NCI-H2196 treated with DMSO at 0.1 percent for 48 hours (cell line): ENCODE results near the gene SLC6A6.
A peak's percentile ranks its signal among the peaks of the same experiment; 100 is the strongest.

Experiments used
- DNase-seq: peaks from one replicate; lab custom pipeline; 2025; ENCODE audit not compliant: unreplicated experiment; lab: John Stamatoyannopoulos, UW

The SLC6A6 gene

DNA sequence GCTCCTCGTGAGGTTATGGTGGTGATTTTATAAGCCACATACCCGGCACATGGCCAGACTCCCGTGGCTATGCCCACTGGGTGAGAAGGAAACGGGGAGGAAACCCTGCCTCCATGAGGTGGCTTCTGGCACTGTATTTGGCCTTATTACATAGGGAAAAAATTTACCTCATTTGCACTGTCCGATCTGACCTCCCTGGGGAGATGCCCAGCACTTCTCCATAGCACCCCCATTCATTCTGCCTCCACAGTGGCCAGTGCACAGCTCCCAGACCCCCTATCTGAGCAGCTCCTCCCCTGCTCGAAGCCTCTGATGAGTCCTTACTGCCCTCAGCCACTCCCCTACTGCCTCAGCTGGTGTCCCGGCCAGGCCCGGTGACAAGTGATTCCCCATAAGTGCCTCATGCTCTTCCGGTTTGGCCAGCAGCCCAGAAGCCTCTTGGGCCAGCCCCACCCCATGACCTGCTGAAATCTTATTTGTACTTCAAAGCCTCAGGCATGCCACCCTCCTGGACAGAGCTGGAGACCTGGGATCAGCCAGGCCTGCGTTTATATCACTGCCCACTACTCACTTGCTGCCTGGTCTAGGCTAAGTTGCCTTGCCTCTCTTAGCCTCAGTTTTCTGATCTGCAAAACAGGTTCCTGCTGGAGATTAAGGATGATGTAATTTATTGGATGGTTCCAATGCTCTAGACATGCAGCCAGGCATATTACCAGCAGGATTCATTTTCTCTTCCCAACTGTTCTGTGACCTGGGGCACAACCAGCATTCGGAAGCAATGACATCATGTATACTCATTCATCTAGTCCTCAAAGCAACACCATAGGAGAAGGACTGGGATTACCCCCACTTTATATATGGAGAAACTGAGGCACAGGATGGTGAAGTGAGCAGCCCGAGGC, 30.6 kb upstream of the SLC6A6 start:
- peak; percentile 56 for DNase-seq

DNA sequence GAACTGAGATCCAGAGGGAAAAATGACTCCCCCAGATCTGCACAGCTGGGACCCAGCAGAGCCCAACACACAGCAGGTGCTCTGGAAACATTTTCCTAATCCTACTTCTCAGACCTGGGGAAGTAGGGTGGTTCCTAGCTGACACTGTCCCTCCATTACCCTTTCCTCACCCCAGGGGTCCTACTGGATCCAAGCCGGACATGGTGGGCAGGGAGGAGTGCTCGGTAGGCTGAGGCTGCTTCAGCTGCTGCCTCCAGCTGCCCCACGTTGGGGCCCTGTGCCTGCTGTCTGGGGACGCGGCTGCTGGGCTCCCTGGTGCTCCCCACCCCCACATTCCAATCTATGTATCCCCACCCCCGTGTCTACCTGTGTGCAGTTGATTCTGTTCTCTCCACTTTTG, 29.8 kb upstream of the SLC6A6 start:
- no peak for DNase-seq

DNA sequence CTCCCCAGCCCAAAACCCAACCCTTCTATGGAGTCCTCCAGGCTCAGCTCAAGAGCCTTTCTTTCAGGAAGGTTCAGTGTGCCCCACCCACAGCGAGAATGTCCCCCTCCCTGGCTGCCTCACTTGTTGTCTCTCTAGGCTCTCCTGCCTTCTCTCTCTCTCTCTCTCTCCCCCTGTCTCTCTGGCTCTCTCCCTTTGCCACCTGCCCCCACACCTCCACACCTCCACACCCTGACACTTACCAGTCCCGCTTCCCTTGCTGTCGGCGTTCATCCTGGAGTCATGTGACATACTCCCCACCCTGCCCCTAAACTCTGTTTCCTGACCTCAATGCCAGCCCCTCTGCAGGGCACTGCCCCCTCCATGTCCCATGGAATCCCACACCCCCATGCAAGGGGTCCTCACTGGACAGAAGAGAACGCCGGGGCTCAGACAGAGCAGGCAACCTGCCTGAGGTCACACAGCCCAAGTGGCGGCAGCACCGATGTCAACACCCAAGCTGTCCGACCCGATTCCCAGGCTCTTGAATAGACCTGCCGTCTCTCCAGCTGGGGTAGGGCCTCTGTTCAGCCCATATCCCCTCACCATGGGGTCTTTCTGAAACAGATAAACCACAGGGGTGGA, 28.5 kb upstream of the SLC6A6 start:
- DNase-seq: no peak

DNA sequence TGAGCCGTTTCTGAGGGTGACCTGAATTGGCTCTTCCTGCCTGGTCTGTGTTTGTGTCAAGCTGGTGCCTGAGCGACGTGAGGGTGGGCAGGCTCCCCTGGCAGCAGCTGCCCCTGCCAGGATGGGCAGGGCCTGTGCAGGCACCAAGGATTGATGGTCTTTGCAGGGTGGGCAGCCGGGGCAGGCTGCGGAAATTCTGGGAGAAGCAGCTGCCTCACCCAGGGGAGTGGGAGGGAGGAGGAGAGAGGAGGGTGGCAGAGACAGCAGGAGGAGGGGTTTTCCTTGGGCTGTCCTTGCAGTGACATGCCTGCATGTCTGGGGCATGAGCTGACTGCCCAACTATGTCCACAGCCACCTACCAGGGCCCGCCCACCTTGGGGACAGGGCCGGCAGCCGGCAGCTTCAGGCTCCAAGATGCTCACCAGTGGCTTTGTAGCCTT, 27.9 kb upstream of the SLC6A6 start:
- DNase-seq: no peak

DNA sequence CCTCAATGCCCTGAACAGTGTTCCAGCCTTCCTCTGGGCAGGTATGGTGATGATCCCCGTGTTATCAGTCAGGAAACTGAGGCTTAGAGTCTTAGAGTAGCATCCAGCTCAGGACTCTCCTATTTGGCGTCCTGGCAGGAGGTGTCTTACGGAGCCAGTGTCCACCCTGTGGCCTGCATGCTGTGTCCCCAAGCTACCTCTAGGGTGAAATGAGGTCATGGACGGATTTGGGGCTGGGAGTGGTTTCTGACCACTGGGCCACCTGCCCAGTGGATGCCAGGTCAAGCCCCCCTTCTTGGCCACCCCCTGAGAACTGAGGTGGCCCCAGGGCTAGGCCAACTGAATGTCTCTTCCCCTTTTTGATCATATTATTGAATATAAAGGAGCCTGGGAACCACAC, 27.2 kb upstream of the SLC6A6 start:
- no peak for DNase-seq

GRCh38 chr3:14376348-14377043, 25.9 kb upstream of the SLC6A6 start:
- DNase-seq: no peak

DNA sequence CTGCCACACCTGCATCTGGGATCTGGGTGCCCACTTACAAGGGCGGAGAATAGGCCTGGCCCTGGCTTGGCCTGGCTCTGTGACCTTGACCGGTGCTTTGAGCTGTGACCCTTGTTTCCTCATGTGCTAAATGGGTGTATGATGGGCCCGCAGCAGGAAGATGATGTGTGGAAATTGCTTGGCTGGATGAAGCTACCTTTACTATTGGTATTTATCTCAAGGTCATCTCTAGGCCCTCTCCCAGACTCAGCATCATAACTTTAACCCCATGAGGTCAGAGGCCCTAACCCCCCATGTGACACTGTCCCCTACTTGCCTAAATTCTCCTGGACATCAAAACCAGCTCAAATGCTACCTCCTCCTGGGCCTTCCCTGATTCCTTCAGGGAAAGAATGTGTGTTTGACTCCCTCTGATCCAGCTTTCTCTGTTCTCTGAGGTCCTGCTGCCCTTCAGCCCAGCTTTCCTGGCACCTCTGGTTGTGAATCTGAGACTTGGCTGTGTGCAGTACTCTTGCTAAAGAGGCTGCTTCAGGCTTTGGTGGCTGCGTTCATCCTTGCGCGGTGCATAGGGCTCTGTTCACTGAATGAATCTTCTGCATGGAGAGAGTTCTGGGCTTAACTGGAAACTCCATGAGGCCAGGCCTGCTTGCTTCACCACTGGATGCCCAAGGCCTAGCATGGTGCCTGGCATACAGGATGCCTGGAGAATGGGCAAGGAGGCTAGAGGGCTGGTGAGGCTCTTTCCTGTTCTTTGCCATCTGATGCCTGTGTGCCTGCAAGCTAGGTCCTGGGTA, 25.2 kb upstream of the SLC6A6 start:
- no peak for DNase-seq

DNA sequence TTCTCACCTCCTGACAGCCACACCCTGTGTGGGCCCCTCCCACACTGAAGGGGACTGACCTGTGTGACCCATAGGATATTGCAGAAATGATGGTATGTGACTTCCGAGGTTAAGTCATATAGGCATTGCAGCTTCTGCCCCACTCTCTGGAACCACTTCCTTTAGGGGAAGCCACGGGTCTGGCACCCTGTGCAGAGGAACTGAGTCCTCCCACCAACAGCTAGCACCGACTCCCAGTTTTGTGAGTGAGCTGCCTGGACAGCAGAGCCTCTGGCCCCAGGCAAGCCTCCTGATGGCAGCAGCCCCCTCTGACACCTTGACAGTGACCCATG, 24.6 kb upstream of the SLC6A6 start:
- DNase-seq: no peak

GRCh38 chr3:14378415-14378814, 24.0 kb upstream of the SLC6A6 start:
- no peak for DNase-seq

DNA sequence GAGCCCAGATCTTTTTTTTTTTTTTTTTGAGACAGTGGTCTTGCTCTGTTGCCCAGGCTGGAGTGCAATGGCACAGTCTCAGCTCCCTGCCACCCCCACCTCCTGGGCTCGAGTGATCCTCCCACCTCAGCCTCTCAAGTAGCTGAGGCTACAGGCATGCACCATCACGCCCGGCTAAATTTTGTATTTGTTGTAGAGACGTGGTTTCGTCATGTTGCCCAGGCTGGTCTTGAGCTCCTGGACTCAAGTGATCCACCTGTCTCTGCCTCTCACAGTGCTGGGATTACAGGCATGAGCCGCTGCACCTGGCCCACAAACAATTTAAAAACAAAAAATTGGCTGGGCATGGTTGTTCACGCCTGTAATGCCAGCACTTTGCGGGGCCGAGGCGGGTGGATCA, 22.6 kb upstream of the SLC6A6 start:
- no peak for DNase-seq

DNA sequence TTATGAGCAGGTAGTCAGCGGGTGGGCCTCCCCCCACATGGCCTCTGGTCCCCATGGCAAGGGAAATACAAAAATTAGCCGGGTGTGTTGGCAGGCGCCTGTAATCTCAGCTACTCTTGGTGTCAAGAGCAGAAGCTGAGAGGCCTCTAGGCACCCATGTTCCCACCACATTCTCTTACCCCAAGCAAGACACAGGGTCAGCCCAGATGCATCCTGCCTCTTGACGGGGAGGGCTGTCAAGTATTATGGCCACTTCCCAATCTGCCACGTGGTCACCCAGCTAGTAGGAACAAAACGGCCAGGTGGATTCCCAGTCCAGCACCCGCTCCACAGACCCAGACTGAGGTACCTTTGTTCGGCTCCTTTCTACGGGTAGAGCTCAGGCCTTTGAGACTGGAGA, 16.2 kb upstream of the SLC6A6 start:
- DNase-seq: no peak

GRCh38 chr3:14388201-14388600, 14.2 kb upstream of the SLC6A6 start:
- no peak for DNase-seq

DNA sequence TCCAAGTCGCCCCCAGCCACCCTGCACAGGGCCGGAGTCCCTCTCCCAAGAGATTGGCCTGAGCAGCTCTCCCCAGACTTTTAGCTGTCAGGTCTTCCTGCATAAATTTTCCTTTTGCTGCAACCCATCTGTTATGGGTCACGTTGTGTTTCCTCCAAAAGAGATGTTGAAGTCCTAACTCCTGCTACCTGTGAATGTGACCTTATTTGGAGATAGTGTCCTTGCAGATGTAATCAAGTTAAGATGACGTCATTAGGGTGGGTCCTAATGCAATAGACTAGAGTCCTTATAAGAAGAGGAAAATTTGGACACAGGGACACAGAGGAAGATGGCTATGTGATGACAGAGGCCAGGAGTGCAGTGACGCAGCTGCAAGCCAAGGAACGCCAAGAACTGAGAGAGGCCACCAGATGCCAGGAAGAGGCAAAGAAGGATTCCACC, 13.2 kb upstream of the SLC6A6 start:
- DNase-seq: no peak

DNA sequence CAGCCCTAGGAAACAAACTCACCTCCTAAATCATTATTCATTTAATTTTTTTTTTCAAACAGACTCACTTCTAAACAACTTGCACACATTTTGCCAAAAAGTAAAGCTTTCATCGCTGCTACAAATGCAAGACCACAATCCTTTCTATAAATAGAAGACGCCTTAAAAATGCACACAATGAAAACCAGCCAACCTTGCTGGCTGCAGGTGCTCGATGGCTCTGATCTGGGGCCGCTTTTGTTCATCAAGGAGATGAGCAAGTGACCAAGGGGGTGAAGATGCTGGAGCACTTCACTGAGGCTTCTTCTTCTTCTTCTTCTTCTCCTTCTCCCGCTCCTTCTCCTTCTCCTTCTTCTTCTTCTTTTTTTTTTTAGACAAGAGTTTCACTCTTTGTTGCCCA, 12.7 kb upstream of the SLC6A6 start:
- DNase-seq: no peak

GRCh38 chr3:14391033-14391432, 11.4 kb upstream of the SLC6A6 start:
- no peak for DNase-seq

- no peak for DNase-seq
These were observed 10.2 kb upstream of the SLC6A6 start for GRCh38 chr3:14392231-14392630.

DNA sequence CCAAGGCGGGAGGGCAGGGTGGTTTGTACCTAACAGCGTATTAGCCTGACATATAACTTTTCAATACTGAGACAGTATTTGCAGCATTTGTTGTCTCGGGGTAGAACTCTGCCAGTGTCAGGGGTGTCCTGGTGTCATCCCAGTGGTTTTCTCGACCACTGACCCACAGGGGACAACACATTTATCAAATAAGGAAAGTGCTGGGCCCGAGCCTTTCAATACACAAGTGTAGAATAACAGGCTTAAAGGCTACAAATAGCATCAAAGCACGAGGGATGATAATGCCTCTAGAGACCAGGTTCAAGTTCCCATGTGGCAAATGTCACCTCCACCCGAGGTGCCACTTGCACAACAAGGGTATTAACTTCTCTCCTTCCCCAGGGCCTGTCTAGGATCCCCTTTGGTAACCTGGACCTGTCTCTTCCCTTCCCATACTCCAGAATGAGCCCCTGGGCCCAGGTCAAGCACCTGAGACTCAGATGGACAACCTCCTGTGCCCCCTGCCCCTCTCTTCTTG, 9.5 kb upstream of the SLC6A6 start:
- DNase-seq: no peak

GRCh38 chr3:14393440-14394106, 8.8 kb upstream of the SLC6A6 start:
- DNase-seq: no peak

DNA sequence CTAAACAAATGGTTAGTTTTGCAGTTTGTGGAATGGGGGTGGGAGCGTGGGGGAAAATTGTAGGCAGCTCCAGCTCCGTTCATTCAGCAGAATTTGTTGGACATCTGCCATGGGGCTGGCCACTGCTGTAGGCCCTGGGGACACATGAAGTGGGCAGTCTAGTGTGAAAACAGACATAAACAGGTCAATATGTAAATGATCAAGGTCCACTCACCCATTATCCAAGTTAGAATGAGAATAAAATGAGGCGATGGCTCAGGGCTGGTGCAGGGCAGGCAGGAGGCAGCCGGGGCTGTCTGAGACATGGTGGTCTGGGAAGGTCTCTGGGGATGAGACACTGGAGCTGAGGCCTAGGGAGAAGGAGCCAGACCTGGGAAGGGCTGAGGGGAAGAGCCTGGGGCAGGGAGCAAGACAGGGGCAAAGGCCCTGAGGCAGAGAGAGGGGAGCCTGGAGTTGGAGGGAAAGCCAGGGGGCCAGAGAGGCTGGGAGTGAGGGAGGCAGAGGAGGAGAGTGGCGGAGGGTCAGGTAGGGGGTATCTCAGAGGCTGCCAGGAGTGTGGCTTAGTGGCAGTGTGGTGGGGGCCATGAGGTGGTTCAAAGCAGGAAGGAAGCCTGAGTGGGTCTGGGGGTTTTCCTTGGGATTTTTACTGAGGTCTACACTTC, 6.2 kb upstream of the SLC6A6 start:
- no peak for DNase-seq

DNA sequence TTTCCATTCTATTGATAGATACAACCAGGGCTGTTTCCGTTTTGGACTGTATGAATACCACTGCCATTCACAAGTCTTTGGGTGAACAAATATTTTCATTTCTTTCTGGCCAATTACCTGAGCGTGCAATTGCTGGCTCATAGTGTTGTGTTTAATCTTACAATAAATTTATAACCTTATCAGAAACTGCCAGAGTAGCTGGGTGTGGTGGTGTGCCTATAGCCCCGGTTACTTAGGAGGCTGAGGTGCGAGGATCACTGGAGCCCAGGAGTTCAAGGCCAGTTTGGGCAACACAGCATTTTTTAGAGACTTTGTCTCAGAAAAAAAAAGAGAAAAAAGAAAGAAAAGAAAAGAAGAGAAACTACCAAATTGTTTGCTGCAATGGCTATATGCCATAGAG, 5.4 kb upstream of the SLC6A6 start:
- no peak for DNase-seq
